ENCODE measurements around the gene TPSG1. TPM values are rescaled to one million over a fixed set of nuclear protein-coding genes. Genes with fewer than 3 reads are reported as not detected.

The TPSG1 gene
- total and polyA plus RNA-seq, 10 of the 15 experiments (the other 5 are each of a cell fraction or from before 2014, with no cell fraction given): not detected

- H3K9me3 ChIP-seq (replicated peaks; ENCODE audit: control insufficient read depth, insufficient read depth, low read length): no peaks in the 10 kb centered on the region; the same call in 2 of the 3 replicates
- no peaks in the 10 kb centered on the region for H3K27me3 ChIP-seq (replicated peaks in 1 of 2; ENCODE audit: control insufficient read depth in 2 of 2, insufficient read depth in 2 of 2, low read length in 1 of 2)
- DNase-seq (ENCODE audit: low read depth, low spot score) (no peak), FAIRE-seq (no peak), ATAC-seq (no peak)
- no peak overlapping the region for H2AFZ ChIP-seq (ENCODE audit: control insufficient read depth, low read depth, low read length)
- SMC1A ChIA-PET (ENCODE audit: uncharacterized antibody, unreplicated experiment): no interaction called here
- intact Hi-C loops (cut with micrococcal nuclease; ENCODE audit: unreplicated experiment): no loop called here
- no TSS peak for BruUV-seq (replicated peaks)
- H3K4me1 ChIP-seq (ENCODE audit: control insufficient read depth, insufficient read depth, low read length): no peaks in the 10 kb centered on the region
- 48% methylated on average over 15 of the region's 18 CpGs for WGBS (ENCODE audit: insufficient coverage, insufficient replicate concordance, low lambda C conversion rate, missing lambda C conversion rate)
- no peaks in the 10 kb centered on the region for H4K20me1 ChIP-seq (ENCODE audit: control insufficient read depth, insufficient read depth)
- H3K27ac ChIP-seq (ENCODE audit: control insufficient read depth, insufficient read depth): no peak overlapping the region
- H3K4me2 ChIP-seq (ENCODE audit: control insufficient read depth, insufficient read depth): no peak overlapping the region
- CTCF ChIA-PET: no interaction called here
- in situ Hi-C loops (cut with MboI): no loop called here
- no peak overlapping the region for H3K9ac ChIP-seq (ENCODE audit: control insufficient read depth, insufficient read depth, low read length)
- RAD21 ChIA-PET (ENCODE audit: unreplicated experiment): no interaction called here
- H3K36me3 ChIP-seq (ENCODE audit: control insufficient read depth in 2 of 2, insufficient read depth in 2 of 2, low read length in 1 of 2): no peaks in the 10 kb centered on the region
- H3K4me3 ChIP-seq: no peak overlapping the region
- H3K79me2 ChIP-seq (ENCODE audit: control insufficient read depth, insufficient read depth, low read length): no peaks in the 10 kb centered on the region
- POLR2A ChIA-PET: no interaction called here
- no peak for TF ChIP-seq MEF2B (IDR thresholded peaks at IDR 0.05; ENCODE audit: partially characterized antibody, poor library complexity, severe bottlenecking)
- no peak for TF ChIP-seq USF1 (IDR thresholded peaks at IDR 0.05; ENCODE audit: borderline replicate concordance, extremely low read length, insufficient read depth, low read depth, low read length)
- TF ChIP-seq CEBPB (IDR thresholded peaks at IDR 0.05; ENCODE audit: borderline replicate concordance in 1 of 2, low read depth in 2 of 2, low read length in 2 of 2): no peak
- no peak for TF ChIP-seq SUZ12 (IDR thresholded peaks at IDR 0.05; ENCODE audit: unreplicated experiment)
- TF ChIP-seq BHLHE40 (IDR thresholded peaks at IDR 0.05; ENCODE audit: borderline replicate concordance in 1 of 2, low read depth in 2 of 2, low read length in 1 of 2): no peak
- no peak for TF ChIP-seq RAD51 (IDR thresholded peaks at IDR 0.05)
- TF ChIP-seq NR2C2 (IDR thresholded peaks at IDR 0.05; ENCODE audit: borderline replicate concordance, control insufficient read depth, insufficient read length, low read depth): no peak
- TF ChIP-seq LARP7 (IDR thresholded peaks at IDR 0.05): no peak
- no peak for TF ChIP-seq IRF3 (IDR thresholded peaks at IDR 0.05)
- TF ChIP-seq KDM1A (IDR thresholded peaks at IDR 0.05; ENCODE audit: borderline replicate concordance): no peak
- no peak for TF ChIP-seq ZBTB40 (IDR thresholded peaks at IDR 0.05; ENCODE audit: borderline replicate concordance)
- TF ChIP-seq CEBPZ (IDR thresholded peaks at IDR 0.05; ENCODE audit: low read depth, low read length): no peak
- TF ChIP-seq MYC (IDR thresholded peaks at IDR 0.05; ENCODE audit: insufficient read depth, insufficient read length, insufficient replicate concordance, low read length, severe bottlenecking): no peak
- TF ChIP-seq MTA2 (IDR thresholded peaks at IDR 0.05; ENCODE audit: low read depth): no peak
- TF ChIP-seq DPF2 (IDR thresholded peaks at IDR 0.05): no peak
These were observed 26.9 kb downstream of the TPSG1 start for GRCh38 chr16:1198194-1198593.

Data from GM12878 (cell line).